Liver (tissue), 9 donors: ENCODE data around the gene DDOST. TPM values are rescaled to one million over a fixed set of nuclear protein-coding genes. Genes with fewer than 3 reads are reported as not detected.

Source experiments
- DNase-seq: peaks from one replicate; pipeline ENCODE4 v3.0.0-alpha.2; 2017; ENCODE audit warnings: low spot score
- H3K27ac ChIP-seq, 2 donors: one replicate each; pipeline ENCODE4 v1.7.0; 2013; ENCODE audit warnings: inconsistent platforms in 2 of 2, low read length in 2 of 2, control low read depth in 1 of 2, low read depth in 1 of 2, mild to moderate bottlenecking in 1 of 2
- H3K27me3 ChIP-seq, 4 donors: one replicate each; pipeline versions ENCODE4 v1.6.1 to v1.7.0; 2013; ENCODE audit warnings: low read length in 3 of 4, inconsistent platforms in 1 of 4, mild to moderate bottlenecking in 1 of 4, moderate library complexity in 1 of 4; ENCODE audit not compliant: control insufficient read depth in 4 of 4, insufficient read depth in 4 of 4
- H3K36me3 ChIP-seq, 4 donors: one replicate each; pipeline versions ENCODE4 v1.6.1 to v1.7.0; 2013; ENCODE audit warnings: low read length in 3 of 4, mild to moderate bottlenecking in 3 of 4, low read depth in 1 of 4, moderate library complexity in 1 of 4; ENCODE audit not compliant: control insufficient read depth in 4 of 4, insufficient read depth in 3 of 4
- H3K4me1 ChIP-seq, 4 donors: one replicate each; pipeline versions ENCODE4 v1.6.1 to v1.7.0; 2013; ENCODE audit warnings: low read length in 3 of 4, mild to moderate bottlenecking in 3 of 4, moderate library complexity in 1 of 4; ENCODE audit not compliant: control insufficient read depth in 4 of 4, insufficient read depth in 4 of 4
- H3K4me3 ChIP-seq, 3 donors: one replicate each; pipeline versions ENCODE4 v1.6.1 to v1.7.0; 2013; ENCODE audit warnings: low read length in 3 of 3, control low read depth in 1 of 3, low read depth in 1 of 3, mild to moderate bottlenecking in 1 of 3
- H3K9ac ChIP-seq, 2 donors: one replicate each; pipeline ENCODE4 v1.7.0; 2013; ENCODE audit warnings: low read length in 2 of 2, mild to moderate bottlenecking in 2 of 2, moderate library complexity in 2 of 2, control low read depth in 1 of 2, low read depth in 1 of 2
- H3K9me3 ChIP-seq, 4 donors: one replicate each; pipeline versions ENCODE4 v1.6.1 to v1.7.0; 2013; ENCODE audit warnings: low read length in 3 of 4; ENCODE audit not compliant: control insufficient read depth in 4 of 4
- EGR1 ChIP-seq, 2 donors: IDR thresholded peaks; 2 replicates each; pipeline ENCODE4 v1.6.1; 2016 to 2018; ENCODE audit warnings: antibody characterized with exemption in 2 of 2, low read depth in 2 of 2
- FOXA1 ChIP-seq: IDR thresholded peaks from 2 replicates; pipeline ENCODE4 v1.6.1; 2016; ENCODE audit warnings: antibody characterized with exemption
- FOXA2 ChIP-seq: IDR thresholded peaks from 2 replicates; pipeline ENCODE4 v1.6.1; 2016; ENCODE audit warnings: antibody characterized with exemption
- GABPA ChIP-seq, 2 donors: IDR thresholded peaks in 1 of 2; conservative IDR thresholded peaks in 1 of 2; 2 replicates each; pipeline ENCODE4 v1.6.1; 2016; ENCODE audit warnings: antibody characterized with exemption in 2 of 2, mild to moderate bottlenecking in 1 of 2, moderate library complexity in 1 of 2
- HNF4A ChIP-seq, 2 donors: conservative IDR thresholded peaks; 2 replicates each; pipeline ENCODE4 v1.6.1; 2016; ENCODE audit warnings: antibody characterized with exemption in 2 of 2, mild to moderate bottlenecking in 2 of 2
- HNF4G ChIP-seq: IDR thresholded peaks from 2 replicates; pipeline ENCODE4 v1.6.1; 2016; ENCODE audit warnings: antibody characterized with exemption
- JUND ChIP-seq, 2 donors: IDR thresholded peaks; 2 replicates each; pipeline ENCODE4 v1.6.1; 2016; ENCODE audit warnings: antibody characterized with exemption in 2 of 2
- NR2F2 ChIP-seq: IDR thresholded peaks from 2 replicates; pipeline ENCODE4 v1.6.1; 2016; ENCODE audit warnings: antibody characterized with exemption
- RAD21 ChIP-seq, 2 donors: IDR thresholded peaks; 2 replicates each; pipeline ENCODE4 v1.6.1; 2016; ENCODE audit warnings: antibody characterized with exemption in 2 of 2, mild to moderate bottlenecking in 2 of 2
- RXRA ChIP-seq, 2 donors: IDR thresholded peaks; 2 replicates each; pipeline ENCODE4 v1.6.1; 2017 to 2018; ENCODE audit warnings: antibody characterized with exemption in 2 of 2, mild to moderate bottlenecking in 1 of 2
- SP1 ChIP-seq: IDR thresholded peaks from 2 replicates; pipeline ENCODE4 v1.6.1; 2018; ENCODE audit warnings: antibody characterized with exemption, mild to moderate bottlenecking
- TAF1 ChIP-seq: conservative IDR thresholded peaks from 2 replicates; pipeline ENCODE4 v1.6.1; 2016; ENCODE audit warnings: antibody characterized with exemption, mild to moderate bottlenecking
- YY1 ChIP-seq: IDR thresholded peaks from 2 replicates; pipeline ENCODE4 v1.6.1; 2016; ENCODE audit warnings: antibody characterized with exemption, mild to moderate bottlenecking
- WGBS: extraction: QIAGEN DNeasy Blood & Tissue Kit; methylation state at CpG from one replicate; pipeline ENCODE4 v1.1.7; 2013; 5-methylcytosine and 5-hydroxymethylcytosine counted together
- polyA plus RNA-seq, 2 donors: library from polyadenylated mRNA; stranded (reverse) in 1 of 2; unstranded in 1 of 2; fragments of 200-250 nt in 1 of 2; fragments of >200 nt in 1 of 2; fragmentation: Nextera tagmentation in 1 of 2; extraction: Ambion mirVana in 1 of 2; gene quantifications; one replicate each; pipeline versions ENCODE4 v1.2.1 to v1.2.3, GENCODE V29; 2013 to 2015
- total RNA-seq, 2 donors: library from RNA; depleted of rRNA; stranded (reverse); fragments of >200 nt; gene quantifications; one replicate each; pipeline ENCODE4 v1.2.3, GENCODE V29; 2014
- TF ChIP-seq, protein P1 (sequence below): IDR thresholded peaks from 2 replicates; pipeline ENCODE4 v1.6.1; 2016; ENCODE audit warnings: antibody characterized with exemption
- TF ChIP-seq, protein P2 (sequence below): fragments of 150-350 bp; IDR thresholded peaks from 2 replicates; pipeline ENCODE4 v1.5.1; 2017; ENCODE audit warnings: improper control_type of control experiment, low read depth, low read length; ENCODE audit not compliant: missing input control
- TF ChIP-seq, protein P3 (sequence below): IDR thresholded peaks from 2 replicates; pipeline ENCODE4 v1.6.1; 2016; ENCODE audit warnings: antibody characterized with exemption
- TF ChIP-seq, protein P4 (sequence below): IDR thresholded peaks from 2 replicates; pipeline ENCODE4 v1.6.1; 2016; ENCODE audit warnings: antibody characterized with exemption, mild to moderate bottlenecking
- TF ChIP-seq, protein P5 (sequence below): IDR thresholded peaks from 2 replicates; pipeline ENCODE4 v1.6.1; 2016; ENCODE audit warnings: antibody characterized with exemption
- donor health status: healthy.
- donor health status: healthy.
- donor health status: healthy.
- donor health status: healthy.
- donor health status: healthy.

Gene DDOST
- total and polyA plus RNA-seq, 4 donors, result 70.2 to 193 (median 164) TPM

DNA sequence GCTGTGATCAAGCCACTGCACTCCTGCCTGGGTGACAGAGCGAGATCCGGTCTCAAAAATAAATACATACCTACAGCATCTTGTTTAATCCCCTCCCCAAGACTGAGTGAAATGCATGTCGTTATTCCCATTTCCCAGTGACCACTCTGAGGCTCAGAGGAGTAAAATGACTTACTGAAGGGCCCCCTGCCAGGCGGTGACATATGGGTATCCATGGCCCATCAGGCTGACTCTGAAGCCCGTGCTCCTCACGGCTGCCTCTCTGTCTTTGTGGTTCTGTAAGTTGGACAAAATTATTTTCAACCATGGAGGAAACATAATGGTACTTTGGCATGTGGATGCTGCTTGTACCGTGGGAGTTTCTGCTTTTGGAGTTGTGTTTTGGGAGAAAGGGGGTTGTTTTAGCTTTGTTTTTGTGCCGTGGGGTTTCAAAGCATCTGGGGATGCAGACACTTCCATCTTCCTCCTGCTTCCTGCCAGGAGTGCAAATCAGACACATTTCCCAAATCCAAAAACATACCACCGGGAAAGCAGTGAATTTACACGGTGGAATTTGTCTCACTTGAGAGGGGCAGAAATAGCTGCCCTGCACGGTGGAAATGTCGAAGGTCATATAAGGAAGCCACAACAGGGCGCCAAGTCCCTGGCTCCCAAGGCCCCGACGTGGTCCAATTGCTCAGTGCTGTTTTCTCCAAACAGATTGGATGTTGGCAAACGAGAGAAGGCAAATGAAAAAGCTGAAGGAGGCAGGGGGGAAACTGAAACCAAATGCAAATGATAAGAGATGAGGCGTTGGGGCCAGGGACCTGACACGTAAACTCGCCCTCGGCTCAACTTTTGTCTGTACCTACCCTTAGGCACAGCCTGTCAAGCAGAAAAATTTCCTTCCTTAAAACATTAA, 45.0 kb downstream of the DDOST start:
- TF ChIP-seq HNF4A (conservative IDR thresholded peaks at IDR 0.05) (no peak), HNF4G (no peak)
- no peak for DNase-seq
- WGBS, result 55% methylated on average over 20 of the region's 20 CpGs
- H3K4me1 ChIP-seq, result peaks cover 2 to 16% (median 9%) of the 10 kb centered on the region in 4 donors
- H3K36me3 ChIP-seq, result peaks cover 3 to 14% (median 14%) of the 10 kb centered on the region in 4 donors
- no peaks in the 10 kb centered on the region for H3K27me3 ChIP-seq
- peak overlapping the region; percentile 16 to 59 for H3K27ac ChIP-seq
- no peaks in the 10 kb centered on the region for H3K9me3 ChIP-seq
- no peak overlapping the region for H3K4me3 ChIP-seq
- no peak overlapping the region for H3K9ac ChIP-seq

DNA sequence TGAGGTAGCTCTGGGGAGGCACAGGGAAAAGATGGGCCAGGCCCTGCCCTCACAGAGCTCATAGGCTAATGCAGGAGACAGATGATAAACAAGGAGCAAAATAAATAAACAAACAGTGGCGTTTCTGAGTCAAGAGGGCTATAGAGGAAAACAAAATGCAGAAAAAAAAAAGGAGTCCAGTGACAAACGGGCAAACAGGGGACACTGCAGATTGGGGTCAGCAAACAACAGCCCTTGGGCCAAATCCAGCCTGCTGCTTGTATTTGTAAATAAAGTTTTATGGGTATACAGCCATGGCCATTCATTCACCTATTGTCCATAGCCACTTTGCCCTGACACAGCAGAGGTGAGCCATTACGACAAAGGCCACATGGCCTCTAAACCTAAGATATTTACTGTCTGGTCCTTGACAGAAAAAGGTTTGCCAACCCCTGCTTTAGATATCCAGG, 47.0 kb downstream of the DDOST start:
- H3K9ac ChIP-seq, result peak overlapping the region in 1 of 2 donors; percentile 19
- peaks cover 2 to 16% (median 9%) of the 10 kb centered on the region in 4 donors for H3K4me1 ChIP-seq
- no peak overlapping the region for H3K4me3 ChIP-seq
- 30% methylated on average over 3 of the region's 3 CpGs for WGBS
- TF ChIP-seq SP1 (no peak), HNF4G (peak; percentile 28), EGR1 (IDR thresholded peaks at IDR 0.05; ENCODE audit: low read depth in 2 of 2) (no peak), NR2F2 (no peak), FOXA2 (peak; percentile 3), RXRA (IDR thresholded peaks at IDR 0.05) (peak in 1 of 2 donors; percentile 2), YY1 (no peak)
- peaks cover 4 to 23% (median 14%) of the 10 kb centered on the region in 4 donors for H3K36me3 ChIP-seq
- DNase-seq, result no peak
- H3K27me3 ChIP-seq, result no peaks in the 10 kb centered on the region
- H3K9me3 ChIP-seq, result no peaks in the 10 kb centered on the region
- peak overlapping the region; percentile 87 to 89 for H3K27ac ChIP-seq

DNA sequence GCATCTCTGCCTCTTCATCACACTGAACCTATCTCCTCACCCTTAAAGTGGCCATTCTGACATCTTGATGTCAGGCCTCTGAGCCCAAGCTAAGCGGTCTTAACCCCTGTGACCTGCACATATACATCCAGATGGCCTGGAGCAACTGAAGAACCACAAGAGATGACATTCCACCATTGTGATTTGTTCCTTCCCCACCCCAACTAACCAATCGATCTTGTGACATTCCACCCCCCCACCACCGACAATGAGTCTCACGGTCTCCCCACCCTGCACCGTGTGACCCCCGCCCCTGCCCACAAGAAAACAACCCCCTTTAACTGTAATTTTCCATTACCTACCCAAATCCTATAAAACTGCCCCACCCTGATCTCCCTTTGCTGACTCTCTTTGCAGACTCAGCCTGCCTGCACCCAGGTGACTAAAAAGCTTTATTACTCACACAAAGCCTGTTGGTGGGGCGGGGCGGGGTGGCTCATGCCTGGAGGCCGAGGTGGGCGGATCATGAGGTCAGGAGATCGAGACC, 48.9 kb downstream of the DDOST start:
- WGBS, result 81% methylated on average over 11 of the region's 11 CpGs
- no peaks in the 10 kb centered on the region for H3K27me3 ChIP-seq
- no peaks in the 10 kb centered on the region for H3K9me3 ChIP-seq
- TF ChIP-seq TAF1 (no peak), RAD21 (IDR thresholded peaks at IDR 0.05) (no peak), JUND (IDR thresholded peaks at IDR 0.05) (no peak), RXRA (IDR thresholded peaks at IDR 0.05) (no peak), HNF4A (conservative IDR thresholded peaks at IDR 0.05) (no peak), FOXA2 (no peak), HNF4G (no peak), FOXA1 (no peak), NR2F2 (no peak), YY1 (no peak), EGR1 (IDR thresholded peaks at IDR 0.05; ENCODE audit: low read depth in 2 of 2) (no peak), GABPA (IDR thresholded peaks at IDR 0.05 in 1 of 2, conservative IDR thresholded peaks at IDR 0.05 in 1 of 2) (no peak), SP1 (no peak)
- TF ChIP-seq, protein P1, sequence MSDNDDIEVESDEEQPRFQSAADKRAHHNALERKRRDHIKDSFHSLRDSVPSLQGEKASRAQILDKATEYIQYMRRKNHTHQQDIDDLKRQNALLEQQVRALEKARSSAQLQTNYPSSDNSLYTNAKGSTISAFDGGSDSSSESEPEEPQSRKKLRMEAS, result no peak
- TF ChIP-seq, protein P2, sequence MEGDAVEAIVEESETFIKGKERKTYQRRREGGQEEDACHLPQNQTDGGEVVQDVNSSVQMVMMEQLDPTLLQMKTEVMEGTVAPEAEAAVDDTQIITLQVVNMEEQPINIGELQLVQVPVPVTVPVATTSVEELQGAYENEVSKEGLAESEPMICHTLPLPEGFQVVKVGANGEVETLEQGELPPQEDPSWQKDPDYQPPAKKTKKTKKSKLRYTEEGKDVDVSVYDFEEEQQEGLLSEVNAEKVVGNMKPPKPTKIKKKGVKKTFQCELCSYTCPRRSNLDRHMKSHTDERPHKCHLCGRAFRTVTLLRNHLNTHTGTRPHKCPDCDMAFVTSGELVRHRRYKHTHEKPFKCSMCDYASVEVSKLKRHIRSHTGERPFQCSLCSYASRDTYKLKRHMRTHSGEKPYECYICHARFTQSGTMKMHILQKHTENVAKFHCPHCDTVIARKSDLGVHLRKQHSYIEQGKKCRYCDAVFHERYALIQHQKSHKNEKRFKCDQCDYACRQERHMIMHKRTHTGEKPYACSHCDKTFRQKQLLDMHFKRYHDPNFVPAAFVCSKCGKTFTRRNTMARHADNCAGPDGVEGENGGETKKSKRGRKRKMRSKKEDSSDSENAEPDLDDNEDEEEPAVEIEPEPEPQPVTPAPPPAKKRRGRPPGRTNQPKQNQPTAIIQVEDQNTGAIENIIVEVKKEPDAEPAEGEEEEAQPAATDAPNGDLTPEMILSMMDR, result no peak
- TF ChIP-seq, protein P3, sequence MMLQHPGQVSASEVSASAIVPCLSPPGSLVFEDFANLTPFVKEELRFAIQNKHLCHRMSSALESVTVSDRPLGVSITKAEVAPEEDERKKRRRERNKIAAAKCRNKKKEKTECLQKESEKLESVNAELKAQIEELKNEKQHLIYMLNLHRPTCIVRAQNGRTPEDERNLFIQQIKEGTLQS, result no peak
- TF ChIP-seq, protein P4, sequence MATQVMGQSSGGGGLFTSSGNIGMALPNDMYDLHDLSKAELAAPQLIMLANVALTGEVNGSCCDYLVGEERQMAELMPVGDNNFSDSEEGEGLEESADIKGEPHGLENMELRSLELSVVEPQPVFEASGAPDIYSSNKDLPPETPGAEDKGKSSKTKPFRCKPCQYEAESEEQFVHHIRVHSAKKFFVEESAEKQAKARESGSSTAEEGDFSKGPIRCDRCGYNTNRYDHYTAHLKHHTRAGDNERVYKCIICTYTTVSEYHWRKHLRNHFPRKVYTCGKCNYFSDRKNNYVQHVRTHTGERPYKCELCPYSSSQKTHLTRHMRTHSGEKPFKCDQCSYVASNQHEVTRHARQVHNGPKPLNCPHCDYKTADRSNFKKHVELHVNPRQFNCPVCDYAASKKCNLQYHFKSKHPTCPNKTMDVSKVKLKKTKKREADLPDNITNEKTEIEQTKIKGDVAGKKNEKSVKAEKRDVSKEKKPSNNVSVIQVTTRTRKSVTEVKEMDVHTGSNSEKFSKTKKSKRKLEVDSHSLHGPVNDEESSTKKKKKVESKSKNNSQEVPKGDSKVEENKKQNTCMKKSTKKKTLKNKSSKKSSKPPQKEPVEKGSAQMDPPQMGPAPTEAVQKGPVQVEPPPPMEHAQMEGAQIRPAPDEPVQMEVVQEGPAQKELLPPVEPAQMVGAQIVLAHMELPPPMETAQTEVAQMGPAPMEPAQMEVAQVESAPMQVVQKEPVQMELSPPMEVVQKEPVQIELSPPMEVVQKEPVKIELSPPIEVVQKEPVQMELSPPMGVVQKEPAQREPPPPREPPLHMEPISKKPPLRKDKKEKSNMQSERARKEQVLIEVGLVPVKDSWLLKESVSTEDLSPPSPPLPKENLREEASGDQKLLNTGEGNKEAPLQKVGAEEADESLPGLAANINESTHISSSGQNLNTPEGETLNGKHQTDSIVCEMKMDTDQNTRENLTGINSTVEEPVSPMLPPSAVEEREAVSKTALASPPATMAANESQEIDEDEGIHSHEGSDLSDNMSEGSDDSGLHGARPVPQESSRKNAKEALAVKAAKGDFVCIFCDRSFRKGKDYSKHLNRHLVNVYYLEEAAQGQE, result no peak
- TF ChIP-seq, protein P5, sequence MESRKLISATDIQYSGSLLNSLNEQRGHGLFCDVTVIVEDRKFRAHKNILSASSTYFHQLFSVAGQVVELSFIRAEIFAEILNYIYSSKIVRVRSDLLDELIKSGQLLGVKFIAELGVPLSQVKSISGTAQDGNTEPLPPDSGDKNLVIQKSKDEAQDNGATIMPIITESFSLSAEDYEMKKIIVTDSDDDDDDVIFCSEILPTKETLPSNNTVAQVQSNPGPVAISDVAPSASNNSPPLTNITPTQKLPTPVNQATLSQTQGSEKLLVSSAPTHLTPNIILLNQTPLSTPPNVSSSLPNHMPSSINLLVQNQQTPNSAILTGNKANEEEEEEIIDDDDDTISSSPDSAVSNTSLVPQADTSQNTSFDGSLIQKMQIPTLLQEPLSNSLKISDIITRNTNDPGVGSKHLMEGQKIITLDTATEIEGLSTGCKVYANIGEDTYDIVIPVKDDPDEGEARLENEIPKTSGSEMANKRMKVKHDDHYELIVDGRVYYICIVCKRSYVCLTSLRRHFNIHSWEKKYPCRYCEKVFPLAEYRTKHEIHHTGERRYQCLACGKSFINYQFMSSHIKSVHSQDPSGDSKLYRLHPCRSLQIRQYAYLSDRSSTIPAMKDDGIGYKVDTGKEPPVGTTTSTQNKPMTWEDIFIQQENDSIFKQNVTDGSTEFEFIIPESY, result no peak
- peaks cover 0 to 15% (median 5%) of the 10 kb centered on the region in 4 donors for H3K36me3 ChIP-seq
- no peak overlapping the region for H3K27ac ChIP-seq
- DNase-seq, result no peak
- H3K4me3 ChIP-seq, result no peak overlapping the region
- H3K4me1 ChIP-seq, result peaks cover 2 to 20% (median 9%) of the 10 kb centered on the region in 4 donors
- H3K9ac ChIP-seq, result no peak overlapping the region
